Psoas muscle (tissue), 8 donors: ENCODE measurements around the gene ASCC2. TPM values are rescaled to one million over a fixed set of nuclear protein-coding genes. Genes with fewer than 3 reads are reported as not detected.
"Not testable (repeated sequence)": the region's sequence is repeated elsewhere in the genome, so short reads cannot be mapped to it uniquely, and the experiment has no call there.

Source experiments
- ATAC-seq, 4 donors: fragments of 200-7000 bp; cut with Tn5 transposase; one replicate each; pipeline ENCODE4 v1.9.1; 2020; ENCODE audit warnings: moderate library complexity in 3 of 4, mild to moderate bottlenecking in 2 of 4
- DNase-seq, 2 donors: peaks; one replicate each; pipeline ENCODE4 v3.0.0-alpha.2; 2020
- H3K27ac ChIP-seq: fragments of 200-600 bp; one replicate; pipeline ENCODE4 v1.8.0; 2022
- H3K27me3 ChIP-seq, 3 donors: fragments of 200-600 bp in 1 of 3; one replicate each; pipeline versions ENCODE4 v1.6.1 to v1.8.0; 2013 to 2022; ENCODE audit warnings: low read length in 2 of 3, mild to moderate bottlenecking in 2 of 3, moderate library complexity in 1 of 3; ENCODE audit not compliant: insufficient read depth in 3 of 3
- H3K36me3 ChIP-seq, 2 donors: fragments of 200-600 bp in 1 of 2; one replicate each; pipeline versions ENCODE4 v1.6.1 to v1.8.0; 2013 to 2022; ENCODE audit warnings: low read depth in 1 of 2, mild to moderate bottlenecking in 1 of 2, moderate library complexity in 1 of 2; ENCODE audit not compliant: insufficient read depth in 1 of 2
- H3K4me1 ChIP-seq: fragments of 200-600 bp; one replicate; pipeline ENCODE4 v1.8.0; 2022
- H3K4me3 ChIP-seq: fragments of 200-600 bp; one replicate; pipeline ENCODE4 v1.8.0; 2022; ENCODE audit warnings: mild to moderate bottlenecking
- H3K9me3 ChIP-seq: fragments of 200-600 bp; one replicate; pipeline ENCODE4 v1.8.0; 2022
- CTCF ChIP-seq: fragments of 200-600 bp; IDR thresholded peaks from one replicate; pipeline ENCODE4 v1.8.0; 2022; ENCODE audit warnings: antibody characterized with exemption
- WGBS, 3 donors: extraction: QIAGEN DNeasy Blood & Tissue Kit; methylation state at CpG; one replicate each; pipeline versions ENCODE4 v1.1.6 to v1.1.7; 2013; 5-methylcytosine and 5-hydroxymethylcytosine counted together
- intact Hi-C, 2 donors: fragments of 100-400 bp; cut with DNase I; formaldehyde crosslinking; loops; one replicate each; pipeline versions ENCODE4 v1.11.0 to v1.14.2; 2022
- polyA plus RNA-seq, 3 donors: library from polyadenylated mRNA; stranded (reverse); fragments of 200-250 nt; gene quantifications; one replicate each; pipeline ENCODE4 v1.2.3, GENCODE V29; 2013
- total RNA-seq, 4 donors: library from RNA; stranded (reverse); fragmentation: NEBNext Ultra II Directional in 2 of 4; extraction: Animal tissue kit (Norgen Biotek cat#: 25700) in 2 of 4; gene quantifications; one replicate each; pipeline versions ENCODE4 v1.2.1 to v1.2.4, GENCODE V29; 2021 to 2023
- donor health status: healthy with polysubstance abuse.
- donor health status: DM: no; HTN: no; CAD: no; lungs with moderate emphysema.
- donor health status: Bipolar disorder and iron deficiency.
- donor health status: healthy.
- donor health status: DM: yes; HTN: yes; CAD: no.
- donor health status: DM: no; HTN: no; CAD: no.
- donor health status: DM: no; HTN: no; CAD: no.
- donor health status: DM: yes; HTN: yes; CAD: no.

ASCC2 gene
- total and polyA plus RNA-seq, 7 donors: 45.7 to 58.6 (median 47.1) TPM

- peak overlapping the region; percentile 91 for H3K27ac ChIP-seq
- TF ChIP-seq CTCF: no peak
- 39 to 63% (median 42%) methylated on average over 9 of the region's 9 CpGs for WGBS, 3 donors
- H3K9me3 ChIP-seq: no peaks in the 10 kb centered on the region
- H3K4me1 ChIP-seq: peaks cover 40% of the 10 kb centered on the region
- peaks cover 8 to 66% of the 10 kb centered on the region in 2 donors for H3K36me3 ChIP-seq
- DNase-seq (no peak), ATAC-seq (no peak)
- intact Hi-C loops: loop anchor here in 1 of 2 donors (10.0 kb wide), 2 partner anchors 57 to 173 kb away; no protein-coding TSS in a partner anchor
- H3K4me3 ChIP-seq: no peak overlapping the region
- H3K27me3 ChIP-seq: no peaks in the 10 kb centered on the region
Measured at GRCh38 chr22:29831958-29832357, 6.1 kb downstream of the ASCC2 start.

- Histone ChIP-seq H3K27ac (peak overlapping the region; percentile 91), H3K4me1 (peaks cover 36% of the 10 kb centered on the region), H3K4me3 (peak overlapping the region; percentile 22), H3K27me3 (no peaks in the 10 kb centered on the region), H3K9me3 (no peaks in the 10 kb centered on the region), H3K36me3 (peaks cover 8 to 66% of the 10 kb centered on the region in 2 donors)
- WGBS, 3 donors: 33 to 46% (median 39%) methylated on average over 8 of the region's 8 CpGs
- no peak for TF ChIP-seq CTCF
- DNase-seq: no peak
- intact Hi-C loops: loop anchor here in 1 of 2 donors (10.0 kb wide), 2 partner anchors 57 to 173 kb away; no protein-coding TSS in a partner anchor
- peak in 3 of 4 donors; percentile 71 to 74 (median 72) for ATAC-seq
Measured at GRCh38 chr22:29831186-29831921, 6.7 kb downstream of the ASCC2 start.

- ATAC-seq: peak; percentile 91 to 94 (median 92)
- Histone ChIP-seq H3K4me3 (no peak overlapping the region), H3K27me3 (no peaks in the 10 kb centered on the region), H3K9me3 (no peaks in the 10 kb centered on the region), H3K4me1 (peaks cover 33% of the 10 kb centered on the region), H3K36me3 (peaks cover 8 to 65% of the 10 kb centered on the region in 2 donors), H3K27ac (peak overlapping the region; percentile 91)
- no peak for TF ChIP-seq CTCF
- WGBS, 3 donors: 39 to 50% (median 46%) methylated on average over 8 of the region's 8 CpGs
- intact Hi-C loops: loop anchor here in 1 of 2 donors (10.0 kb wide), 2 partner anchors 56 to 174 kb away; no protein-coding TSS in a partner anchor
- DNase-seq: peak; percentile 72 to 89
Measured at GRCh38 chr22:29830585-29830984, 7.5 kb downstream of the ASCC2 start.

GRCh38 chr22:29827726-29828125, 10.3 kb downstream of the ASCC2 start:
- H3K4me3 ChIP-seq, ATAC-seq, intact Hi-C loops, H3K27me3 ChIP-seq, DNase-seq, H3K9me3 ChIP-seq: not testable (repeated sequence)
- WGBS, 3 donors: 16 to 38% (median 22%) methylated on average over 1 of the region's 1 CpG
- Histone ChIP-seq H3K27ac (peak overlapping the region; percentile 46), H3K36me3 (peaks cover 7 to 68% of the 10 kb centered on the region in 2 donors), H3K4me1 (peaks cover 26% of the 10 kb centered on the region)

- Histone ChIP-seq H3K36me3 (peaks cover 9 to 72% of the 10 kb centered on the region in 2 donors), H3K27ac (peak overlapping the region; percentile 50), H3K4me1 (peaks cover 24% of the 10 kb centered on the region), H3K9me3 (no peaks in the 10 kb centered on the region), H3K4me3 (no peak overlapping the region), H3K27me3 (no peaks in the 10 kb centered on the region)
- ATAC-seq (no peak), DNase-seq (no peak)
- intact Hi-C loops: no loop called here
- no peak for TF ChIP-seq CTCF
- 91 to 95% (median 93%) methylated on average over 4 of the region's 4 CpGs for whole genome bisulfite sequencing, 3 donors
Measured at GRCh38 chr22:29827091-29827490, 11.0 kb downstream of the ASCC2 start.
